SK-N-SH (cell line): ENCODE measurements around the gene FIBP. TPM values are rescaled to one million over a fixed set of nuclear protein-coding genes. Genes with fewer than 3 reads are reported as not detected.

ENCODE experiments used
- CTCF ChIA-PET: fragments of 300-600, 350-600 bp; formaldehyde crosslinking; extraction: SDS; loops from one replicate; lab custom pipeline; 2021; lab: Yijun Ruan, JAX
- POLR2A ChIA-PET: fragments of 350-600 bp; sonication (Branson Sonifier 250); formaldehyde crosslinking; extraction: SDS; loops from one replicate; lab custom pipeline; 2020; ENCODE audit warnings: antibody characterized with exemption, inconsistent platforms; lab: Yijun Ruan, JAX
- DNase-seq: peaks from one replicate; pipeline ENCODE4 v3.0.0; 2012
- H2AFZ ChIP-seq: fragments of 200-600 bp; sonication (generic); 2 replicates; pipeline ENCODE4 v1.8.1; 2016; ENCODE audit warnings: antibody characterized with exemption, mild to moderate bottlenecking, low read depth
- H3F3A ChIP-seq: fragments of 200-600 bp; sonication (generic); replicated peaks from 2 replicates; pipeline ENCODE3; 2016; ENCODE audit warnings: antibody characterized with exemption, mild to moderate bottlenecking; ENCODE audit not compliant: insufficient read depth
- H3K27ac ChIP-seq, 2 experiments: fragments of 200-500 bp in 1 of 2; fragments of 200-600 bp in 1 of 2; sonication (Bioruptor generic) in 1 of 2; sonication (generic), shearing (Covaris generic) in 1 of 2; 2 replicates each; pipeline versions ENCODE4 v1.5.1 to v1.6.1; 2014 to 2016; ENCODE audit warnings: low read depth in 2 of 2, inconsistent platforms in 1 of 2, low read length in 1 of 2, mild to moderate bottlenecking in 1 of 2, mixed read lengths in 1 of 2
- H3K27me3 ChIP-seq: fragments of 200-600 bp; sonication (generic), shearing (Covaris generic); 2 replicates; pipeline ENCODE4 v1.6.1; 2016; ENCODE audit warnings: mixed run types; ENCODE audit not compliant: insufficient read depth
- H3K36me3 ChIP-seq, 2 experiments: fragments of 200-500 bp in 1 of 2; fragments of 200-600 bp in 1 of 2; sonication (Bioruptor generic) in 1 of 2; sonication (generic) in 1 of 2; replicated peaks in 1 of 2; 2 replicates each; pipeline versions ENCODE3 to v1.5.1; 2014 to 2016; ENCODE audit warnings: low read length in 1 of 2, mild to moderate bottlenecking in 1 of 2; ENCODE audit not compliant: insufficient read depth in 2 of 2, control insufficient read depth in 1 of 2
- H3K4me1 ChIP-seq, 2 experiments: fragments of 200-500 bp in 1 of 2; fragments of 200-600 bp in 1 of 2; sonication (Bioruptor generic) in 1 of 2; sonication (generic), shearing (Covaris generic) in 1 of 2; 2 replicates each; pipeline versions ENCODE4 v1.5.1 to v1.6.1; 2014 to 2016; ENCODE audit warnings: low read depth in 1 of 2, low read length in 1 of 2, mixed run types in 1 of 2; ENCODE audit not compliant: insufficient read depth in 2 of 2, control insufficient read depth in 1 of 2
- H3K4me2 ChIP-seq: fragments of 200-600 bp; sonication (generic), shearing (Covaris generic); 2 replicates; pipeline ENCODE4 v1.6.1; 2017; ENCODE audit warnings: mixed run types
- H3K4me3 ChIP-seq, 2 experiments: fragments of 200-500 bp in 1 of 2; fragments of 200-600 bp in 1 of 2; sonication (Bioruptor generic) in 1 of 2; sonication (generic), shearing (Covaris generic) in 1 of 2; 2 replicates each; pipeline versions ENCODE4 v1.5.1 to v1.8.1; 2014 to 2016; ENCODE audit warnings: low read depth in 2 of 2, inconsistent platforms in 1 of 2, low read length in 1 of 2, mild to moderate bottlenecking in 1 of 2, mixed read lengths in 1 of 2, moderate library complexity in 1 of 2
- H3K79me2 ChIP-seq: fragments of 200-600 bp; sonication (generic); 2 replicates; pipeline ENCODE4 v1.8.1; 2017; ENCODE audit warnings: mild to moderate bottlenecking; ENCODE audit not compliant: insufficient read depth
- H3K9ac ChIP-seq: fragments of 200-600 bp; sonication (generic); 2 replicates; pipeline ENCODE4 v1.6.1; 2017; ENCODE audit warnings: mixed run types
- H3K9me2 ChIP-seq: fragments of 200-600 bp; sonication (generic); 2 replicates; pipeline ENCODE4 v1.6.1; 2017; ENCODE audit warnings: mixed run types
- H3K9me3 ChIP-seq: fragments of 200-600 bp; sonication (generic); 2 replicates; pipeline ENCODE4 v1.6.1; 2017; ENCODE audit warnings: mixed run types, mild to moderate bottlenecking, moderate library complexity
- H4K20me1 ChIP-seq: fragments of 200-600 bp; sonication (generic); 2 replicates; pipeline ENCODE4 v1.6.1; 2017; ENCODE audit warnings: mild to moderate bottlenecking, mixed run types; ENCODE audit not compliant: insufficient read depth
- FOXJ3 ChIP-seq: sonication (generic); formaldehyde crosslinking; IDR thresholded peaks from 2 replicates; pipeline ENCODE4 v1.5.1; 2020; ENCODE audit warnings: mild to moderate bottlenecking, missing genetic modification reagents
- MXI1 ChIP-seq: IDR thresholded peaks from 2 replicates; pipeline ENCODE4 v1.6.1; 2012; ENCODE audit warnings: mild to moderate bottlenecking, low read depth, low read length, improper control_type of control experiment
- YY1 ChIP-seq: IDR thresholded peaks from 2 replicates; pipeline ENCODE4 v1.4.0; 2012; ENCODE audit warnings: low read depth, mild to moderate bottlenecking
- WGBS: methylation state at CpG from one replicate; pipeline ENCODE4 v1.1.6; 2017; ENCODE audit warnings: low lambda C conversion rate; 5-methylcytosine and 5-hydroxymethylcytosine counted together
- polyA plus RNA-seq, 3 experiments: library from polyadenylated mRNA; depleted of rRNA; stranded (reverse); fragments of >200 nt; gene quantifications; 2 replicates each; pipeline ENCODE4 v1.2.3, GENCODE V29; 2012
- TF ChIP-seq, protein P1 (sequence below): IDR thresholded peaks from 2 replicates; pipeline ENCODE4; 2012
- TF ChIP-seq, protein P2 (sequence below): IDR thresholded peaks from 2 replicates; pipeline ENCODE4 v1.6.1; 2012; ENCODE audit warnings: mild to moderate bottlenecking, low read depth, low read length, moderate library complexity

The FIBP gene
- polyA plus RNA-seq, 1 of the 3 experiments (the other 2 are of a cell fraction): 190 TPM

DNA sequence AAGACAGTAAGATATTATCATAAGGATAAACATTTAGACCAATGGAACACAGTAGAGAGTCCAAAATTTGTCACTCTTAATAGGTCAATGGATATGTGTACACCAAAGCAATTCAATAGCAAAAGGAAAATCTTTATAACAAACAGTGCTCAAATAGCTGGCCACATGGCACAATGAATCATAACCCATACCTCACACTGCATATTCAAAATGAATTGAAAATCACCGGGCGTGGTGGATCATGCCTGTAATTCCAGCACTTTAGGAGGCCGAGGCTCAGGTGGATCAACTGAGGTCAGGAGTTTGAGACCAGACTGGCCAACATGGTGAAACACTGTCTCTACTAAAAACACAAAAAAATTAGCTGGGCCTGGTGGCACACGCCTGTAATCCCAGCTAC lies 46.1 kb downstream of the FIBP start:
- H4K20me1 ChIP-seq: no peaks in the 10 kb centered on the region
- no peak overlapping the region for H3K9ac ChIP-seq
- TF ChIP-seq FOXJ3 (CRISPR knock-in tag): no peak
- TF ChIP-seq, protein P1, sequence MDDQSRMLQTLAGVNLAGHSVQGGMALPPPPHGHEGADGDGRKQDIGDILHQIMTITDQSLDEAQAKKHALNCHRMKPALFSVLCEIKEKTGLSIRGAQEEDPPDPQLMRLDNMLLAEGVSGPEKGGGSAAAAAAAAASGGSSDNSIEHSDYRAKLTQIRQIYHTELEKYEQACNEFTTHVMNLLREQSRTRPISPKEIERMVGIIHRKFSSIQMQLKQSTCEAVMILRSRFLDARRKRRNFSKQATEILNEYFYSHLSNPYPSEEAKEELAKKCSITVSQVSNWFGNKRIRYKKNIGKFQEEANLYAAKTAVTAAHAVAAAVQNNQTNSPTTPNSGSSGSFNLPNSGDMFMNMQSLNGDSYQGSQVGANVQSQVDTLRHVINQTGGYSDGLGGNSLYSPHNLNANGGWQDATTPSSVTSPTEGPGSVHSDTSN: no peak
- TF ChIP-seq, protein P2, sequence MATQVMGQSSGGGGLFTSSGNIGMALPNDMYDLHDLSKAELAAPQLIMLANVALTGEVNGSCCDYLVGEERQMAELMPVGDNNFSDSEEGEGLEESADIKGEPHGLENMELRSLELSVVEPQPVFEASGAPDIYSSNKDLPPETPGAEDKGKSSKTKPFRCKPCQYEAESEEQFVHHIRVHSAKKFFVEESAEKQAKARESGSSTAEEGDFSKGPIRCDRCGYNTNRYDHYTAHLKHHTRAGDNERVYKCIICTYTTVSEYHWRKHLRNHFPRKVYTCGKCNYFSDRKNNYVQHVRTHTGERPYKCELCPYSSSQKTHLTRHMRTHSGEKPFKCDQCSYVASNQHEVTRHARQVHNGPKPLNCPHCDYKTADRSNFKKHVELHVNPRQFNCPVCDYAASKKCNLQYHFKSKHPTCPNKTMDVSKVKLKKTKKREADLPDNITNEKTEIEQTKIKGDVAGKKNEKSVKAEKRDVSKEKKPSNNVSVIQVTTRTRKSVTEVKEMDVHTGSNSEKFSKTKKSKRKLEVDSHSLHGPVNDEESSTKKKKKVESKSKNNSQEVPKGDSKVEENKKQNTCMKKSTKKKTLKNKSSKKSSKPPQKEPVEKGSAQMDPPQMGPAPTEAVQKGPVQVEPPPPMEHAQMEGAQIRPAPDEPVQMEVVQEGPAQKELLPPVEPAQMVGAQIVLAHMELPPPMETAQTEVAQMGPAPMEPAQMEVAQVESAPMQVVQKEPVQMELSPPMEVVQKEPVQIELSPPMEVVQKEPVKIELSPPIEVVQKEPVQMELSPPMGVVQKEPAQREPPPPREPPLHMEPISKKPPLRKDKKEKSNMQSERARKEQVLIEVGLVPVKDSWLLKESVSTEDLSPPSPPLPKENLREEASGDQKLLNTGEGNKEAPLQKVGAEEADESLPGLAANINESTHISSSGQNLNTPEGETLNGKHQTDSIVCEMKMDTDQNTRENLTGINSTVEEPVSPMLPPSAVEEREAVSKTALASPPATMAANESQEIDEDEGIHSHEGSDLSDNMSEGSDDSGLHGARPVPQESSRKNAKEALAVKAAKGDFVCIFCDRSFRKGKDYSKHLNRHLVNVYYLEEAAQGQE: no peak
- ChIA-PET CTCF (interaction anchor here (1.3 to 1.5 kb wide), 2 partner anchors 9 to 47 kb away, joined by 3 to 4 read pairs; no protein-coding TSS in a partner anchor), POLR2A (no interaction called here)
- WGBS: 97% methylated on average over 4 of the region's 4 CpGs
- no peaks in the 10 kb centered on the region for H3K9me2 ChIP-seq
- H3K4me1 ChIP-seq: no peaks in the 10 kb centered on the region
- H3K9me3 ChIP-seq: no peaks in the 10 kb centered on the region
- H3K27ac ChIP-seq: no peak overlapping the region
- no peaks in the 10 kb centered on the region for H3K79me2 ChIP-seq
- H3K36me3 ChIP-seq: no peaks in the 10 kb centered on the region
- no peak overlapping the region for H3K4me2 ChIP-seq
- H3K4me3 ChIP-seq: no peak overlapping the region
- peaks cover 10% of the 10 kb centered on the region for H3F3A ChIP-seq
- DNase-seq: no peak
- H3K27me3 ChIP-seq: no peaks in the 10 kb centered on the region
- no peak overlapping the region for H2AFZ ChIP-seq

GRCh38 chr11:65834202-65834601 lies 54.1 kb downstream of the FIBP start:
- peak overlapping the region; percentile 89 for H3K4me2 ChIP-seq
- H3K9me2 ChIP-seq: no peaks in the 10 kb centered on the region
- H2AFZ ChIP-seq: peak overlapping the region; percentile 79
- no peaks in the 10 kb centered on the region for H3K27me3 ChIP-seq
- H3K79me2 ChIP-seq: no peaks in the 10 kb centered on the region
- H3K9ac ChIP-seq: peak overlapping the region; percentile 55
- H3K4me3 ChIP-seq: peak overlapping the region; percentile 28 to 73
- no peak for DNase-seq
- peaks cover 18% of the 10 kb centered on the region for H3F3A ChIP-seq
- WGBS: 9% methylated on average over 6 of the region's 6 CpGs
- ChIA-PET POLR2A (interaction anchor here (0.6 to 2.3 kb wide), 4 partner anchors 9 to 366 kb away, joined by 3 to 14 read pairs (median 5); no protein-coding TSS in a partner anchor), CTCF (interaction anchor here (1.8 to 3.4 kb wide), 6 partner anchors 11 to 155 kb away, joined by 6 to 33 read pairs (median 10); partner anchors contain the start of genes FIBP and KAT5)
- TF ChIP-seq YY1 (no peak), MXI1 (peak; percentile 1; the same call in 1 of the 2 replicates)
- H3K9me3 ChIP-seq: no peaks in the 10 kb centered on the region
- no peaks in the 10 kb centered on the region for H3K36me3 ChIP-seq
- H3K4me1 ChIP-seq: peaks cover 0 to 13% of the 10 kb centered on the region in 2 experiments; a peak in 1 of 4 replicates
- H3K27ac ChIP-seq: no peak overlapping the region
- no peaks in the 10 kb centered on the region for H4K20me1 ChIP-seq

Other genes with a start within 250 kb of the FIBP start
- gene RELA, start 225.6 kb downstream of the FIBP start, polyA plus RNA-seq (2012; rRNA removed): 28.1 and 49.5 TPM in 2 replicates
- gene KAT5, start 176.2 kb downstream of the FIBP start, polyA plus RNA-seq (2012; rRNA removed): 44.5 and 51.9 TPM in 2 replicates
- 43.9 and 50.9 TPM in 2 replicates for gene RNASEH2C, start 167.7 kb downstream of the FIBP start, polyA plus RNA-seq (2012; rRNA removed)
- 3.8 and 4.6 TPM in 2 replicates for gene AP5B1, start 107.5 kb downstream of the FIBP start, polyA plus RNA-seq (2012; rRNA removed)
- gene OVOL1, start 101.4 kb downstream of the FIBP start, polyA plus RNA-seq (2012; rRNA removed): not detected in 2 replicates
- gene SNX32, start 54.5 kb downstream of the FIBP start, polyA plus RNA-seq (2012; rRNA removed): 0.81 and 1.0 TPM in 2 replicates
- 2,761 and 4,252 TPM in 2 replicates for gene CFL1, start 30.3 kb downstream of the FIBP start, polyA plus RNA-seq (2012; rRNA removed)
- 39.7 and 58.2 TPM in 2 replicates for gene MUS81, start 28.0 kb downstream of the FIBP start, polyA plus RNA-seq (2012; rRNA removed)
- gene EFEMP2, start 15.7 kb downstream of the FIBP start, polyA plus RNA-seq (2012; rRNA removed): 194 and 203 TPM in 2 replicates
- gene CTSW, start 8.6 kb downstream of the FIBP start, polyA plus RNA-seq (2012; rRNA removed): 0.49 and 0.68 TPM in 2 replicates
- 34.2 and 52.8 TPM in 2 replicates for gene CCDC85B, start 2.2 kb upstream of the FIBP start, polyA plus RNA-seq (2012; rRNA removed)
- 17.9 and 30.1 TPM in 2 replicates for gene FOSL1, start 11.9 kb upstream of the FIBP start, polyA plus RNA-seq (2012; rRNA removed)
- gene C11orf68, start 30.6 kb upstream of the FIBP start, polyA plus RNA-seq (2012; rRNA removed): 54.4 and 65.3 TPM in 2 replicates
- 309 and 464 TPM in 2 replicates for gene DRAP1, start 31.0 kb upstream of the FIBP start, polyA plus RNA-seq (2012; rRNA removed)
- gene TSGA10IP, start 57.0 kb upstream of the FIBP start, polyA plus RNA-seq (2012; rRNA removed): not detected in 2 replicates
- gene SART1, start 73.3 kb upstream of the FIBP start, polyA plus RNA-seq (2012; rRNA removed): 39.2 and 73.6 TPM in 2 replicates
- 28.9 and 31.4 TPM in 2 replicates for gene EIF1AD, start 113.7 kb upstream of the FIBP start, polyA plus RNA-seq (2012; rRNA removed)
- 311 and 382 TPM in 2 replicates for gene BANF1, start 114.0 kb upstream of the FIBP start, polyA plus RNA-seq (2012; rRNA removed)
- 0.60 and 0.90 TPM in 2 replicates for gene CST6, start 123.5 kb upstream of the FIBP start, polyA plus RNA-seq (2012; rRNA removed)
- 1.9 and 2.2 TPM in 2 replicates for gene CATSPER1, start 138.0 kb upstream of the FIBP start, polyA plus RNA-seq (2012; rRNA removed)
- gene GAL3ST3, start 160.7 kb upstream of the FIBP start, polyA plus RNA-seq (2012; rRNA removed): 1.9 and 3.2 TPM in 2 replicates
- gene SF3B2, start 163.9 kb upstream of the FIBP start, polyA plus RNA-seq (2012; rRNA removed): 90.9 and 128 TPM in 2 replicates
- 24.8 and 37.3 TPM in 2 replicates for gene PACS1, start 181.8 kb upstream of the FIBP start, polyA plus RNA-seq (2012; rRNA removed)